ENCODE results near the gene TBL1X. TPM values are rescaled to one million over a fixed set of nuclear protein-coding genes. Genes with fewer than 3 reads are reported as not detected.

The TBL1X gene
- total and polyA plus RNA-seq, 7 donors, result 2.0 to 17.6 (median 7.8) TPM

- H3K27ac ChIP-seq, result no peak overlapping the region
- WGBS, 3 donors, result 84 to 95% (median 91%) methylated on average over 7 of the region's 7 CpGs
- intact Hi-C loops (cut with DNase I), result no loop called here
Measured at GRCh38 chrX:9757366-9757765, 292.5 kb downstream of the TBL1X start.

GRCh38 chrX:9758021-9758638, 293.3 kb downstream of the TBL1X start:
- peaks cover 10% of the 10 kb centered on the region for H3K9me3 ChIP-seq
- no peaks in the 10 kb centered on the region for H3K36me3 ChIP-seq (ENCODE audit: insufficient read depth in 1 of 2, low read depth in 1 of 2)
- no peak overlapping the region for H3K4me3 ChIP-seq
- no peaks in the 10 kb centered on the region for H3K4me1 ChIP-seq
- TF ChIP-seq, protein P1, sequence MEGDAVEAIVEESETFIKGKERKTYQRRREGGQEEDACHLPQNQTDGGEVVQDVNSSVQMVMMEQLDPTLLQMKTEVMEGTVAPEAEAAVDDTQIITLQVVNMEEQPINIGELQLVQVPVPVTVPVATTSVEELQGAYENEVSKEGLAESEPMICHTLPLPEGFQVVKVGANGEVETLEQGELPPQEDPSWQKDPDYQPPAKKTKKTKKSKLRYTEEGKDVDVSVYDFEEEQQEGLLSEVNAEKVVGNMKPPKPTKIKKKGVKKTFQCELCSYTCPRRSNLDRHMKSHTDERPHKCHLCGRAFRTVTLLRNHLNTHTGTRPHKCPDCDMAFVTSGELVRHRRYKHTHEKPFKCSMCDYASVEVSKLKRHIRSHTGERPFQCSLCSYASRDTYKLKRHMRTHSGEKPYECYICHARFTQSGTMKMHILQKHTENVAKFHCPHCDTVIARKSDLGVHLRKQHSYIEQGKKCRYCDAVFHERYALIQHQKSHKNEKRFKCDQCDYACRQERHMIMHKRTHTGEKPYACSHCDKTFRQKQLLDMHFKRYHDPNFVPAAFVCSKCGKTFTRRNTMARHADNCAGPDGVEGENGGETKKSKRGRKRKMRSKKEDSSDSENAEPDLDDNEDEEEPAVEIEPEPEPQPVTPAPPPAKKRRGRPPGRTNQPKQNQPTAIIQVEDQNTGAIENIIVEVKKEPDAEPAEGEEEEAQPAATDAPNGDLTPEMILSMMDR (IDR thresholded peaks at IDR 0.05), result no peak
- WGBS, 3 donors, result 41 to 52% (median 46%) methylated on average over 4 of the region's 4 CpGs
- intact Hi-C loops (cut with DNase I), result no loop called here
- H3K27ac ChIP-seq, result no peak overlapping the region
- ATAC-seq (no peak), DNase-seq (no peak)
- H3K27me3 ChIP-seq (ENCODE audit: insufficient read depth in 3 of 3, low read length in 2 of 3), result peaks cover 0 to 4% (median 0%) of the 10 kb centered on the region in 3 donors

More at GRCh38 chrX:9757366-9757765, 292.5 kb downstream of the TBL1X start:
- ATAC-seq (no peak), DNase-seq (no peak)
- Histone ChIP-seq H3K4me3 (no peak overlapping the region), H3K36me3 (ENCODE audit: insufficient read depth in 1 of 2, low read depth in 1 of 2) (no peaks in the 10 kb centered on the region), H3K27me3 (ENCODE audit: insufficient read depth in 3 of 3, low read length in 2 of 3) (peaks cover 0 to 4% (median 0%) of the 10 kb centered on the region in 3 donors), H3K9me3 (peaks cover 10% of the 10 kb centered on the region), H3K4me1 (no peaks in the 10 kb centered on the region)
- TF ChIP-seq, protein P1 (IDR thresholded peaks at IDR 0.05), result no peak

- ATAC-seq (no peak), DNase-seq (no peak)
- WGBS, 3 donors, result 52 to 69% (median 57%) methylated on average over 8 of the region's 8 CpGs
- Histone ChIP-seq H3K4me1 (no peaks in the 10 kb centered on the region), H3K4me3 (no peak overlapping the region), H3K27me3 (ENCODE audit: insufficient read depth in 3 of 3, low read length in 2 of 3) (peaks cover 0 to 16% (median 0%) of the 10 kb centered on the region in 3 donors), H3K9me3 (peaks cover 10% of the 10 kb centered on the region), H3K36me3 (ENCODE audit: insufficient read depth in 1 of 2, low read depth in 1 of 2) (no peaks in the 10 kb centered on the region), H3K27ac (no peak overlapping the region)
- intact Hi-C loops (cut with DNase I), result no loop called here
- TF ChIP-seq, protein P1 (IDR thresholded peaks at IDR 0.05), result no peak
Measured at GRCh38 chrX:9759337-9759736, 294.5 kb downstream of the TBL1X start.

GRCh38 chrX:9765072-9765736, 300.3 kb downstream of the TBL1X start:
- no peak for ATAC-seq
- Histone ChIP-seq H3K27ac (no peak overlapping the region), H3K27me3 (ENCODE audit: insufficient read depth in 3 of 3, low read length in 2 of 3) (peaks cover 0 to 43% (median 0%) of the 10 kb centered on the region in 3 donors)

More at GRCh38 chrX:9765072-9765736, 300.3 kb downstream of the TBL1X start:
- intact Hi-C loops (cut with DNase I), result no loop called here
- TF ChIP-seq, protein P1 (IDR thresholded peaks at IDR 0.05), result no peak
- Histone ChIP-seq H3K9me3 (no peaks in the 10 kb centered on the region), H3K4me1 (no peaks in the 10 kb centered on the region), H3K36me3 (ENCODE audit: insufficient read depth in 1 of 2, low read depth in 1 of 2) (no peaks in the 10 kb centered on the region), H3K4me3 (no peak overlapping the region)
- DNase-seq, result no peak
- 11 to 20% (median 13%) methylated on average over 34 to 67 of the region's 67 CpGs for WGBS, 3 donors
